ENCODE data around the gene ZFP37.
A peak's percentile ranks its signal among the peaks of the same experiment; 100 is the strongest.
"Not testable (repeated sequence)": the region's sequence is repeated elsewhere in the genome, so short reads cannot be mapped to it uniquely, and the experiment has no call there.

The ZFP37 gene

DNA sequence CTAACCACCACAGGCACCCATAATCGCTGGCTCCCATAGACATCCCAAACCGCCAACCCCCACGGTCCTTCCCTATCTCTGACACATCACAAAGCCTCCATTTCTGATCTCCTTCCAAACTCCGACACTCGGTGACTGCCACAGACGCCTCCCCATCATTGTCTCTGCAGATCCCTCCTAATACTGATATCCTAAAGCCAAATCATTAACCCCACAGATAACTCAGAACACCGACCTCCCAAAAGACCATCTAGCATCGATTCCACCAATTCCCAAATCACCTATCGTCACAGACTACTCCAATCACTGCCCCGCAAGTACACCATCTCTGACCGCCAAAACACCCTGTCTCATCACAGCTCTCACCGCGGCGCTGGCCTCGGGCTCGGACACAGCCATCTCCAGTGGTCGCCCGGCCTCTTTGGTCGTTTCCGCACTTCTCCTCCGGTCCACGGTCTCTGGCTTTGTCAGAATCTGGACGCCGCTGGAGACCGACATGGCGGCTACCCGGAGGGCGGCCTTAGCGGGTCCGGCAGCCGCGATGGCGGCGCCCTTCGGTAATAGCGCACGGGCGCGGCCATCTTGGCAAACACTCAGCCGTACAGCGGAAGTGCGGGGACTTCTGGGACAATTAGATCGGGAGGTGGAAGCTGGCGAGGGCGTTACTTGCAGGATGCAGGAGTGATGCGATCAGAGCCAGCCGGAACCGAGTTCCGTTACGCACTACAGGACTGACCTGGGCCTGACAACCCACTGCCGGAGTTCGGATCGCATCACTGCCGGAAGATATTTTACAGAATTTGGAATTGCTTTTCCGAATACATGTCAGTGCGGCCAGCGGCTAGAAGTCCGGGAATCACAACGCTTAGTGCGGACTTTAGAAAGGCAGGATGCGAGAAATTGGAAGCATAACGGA, at the start of gene ZFP37:
ZFP37 (minus strand) TSS at position 534 of the 916 bp plus-strand sequence; CDS start at position 498, 36 bp downstream.
- peak; percentile 46 for DNase-seq (ENCODE audit: low read depth)

DNA sequence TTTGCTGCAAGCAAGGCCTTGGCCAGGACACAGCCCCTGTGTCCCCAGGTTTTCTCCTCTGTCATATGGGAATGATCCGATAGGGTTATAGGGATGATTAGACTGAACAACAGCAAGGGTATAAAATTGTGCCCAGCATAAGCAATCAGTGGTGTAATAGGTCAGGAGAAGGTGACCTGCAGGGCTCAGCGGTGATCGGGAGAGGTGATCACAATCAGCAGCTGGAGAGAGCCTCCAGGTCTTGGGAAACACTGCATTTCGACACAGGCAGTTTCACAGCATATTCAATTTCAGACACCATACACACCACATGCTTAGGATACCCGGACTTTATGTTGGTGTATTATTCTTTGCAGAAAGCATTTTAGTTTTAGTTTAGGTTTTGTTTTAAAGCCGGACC, 48.8 kb upstream of the ZFP37 start:
- not testable (repeated sequence) for DNase-seq (ENCODE audit: low read depth)

DNA sequence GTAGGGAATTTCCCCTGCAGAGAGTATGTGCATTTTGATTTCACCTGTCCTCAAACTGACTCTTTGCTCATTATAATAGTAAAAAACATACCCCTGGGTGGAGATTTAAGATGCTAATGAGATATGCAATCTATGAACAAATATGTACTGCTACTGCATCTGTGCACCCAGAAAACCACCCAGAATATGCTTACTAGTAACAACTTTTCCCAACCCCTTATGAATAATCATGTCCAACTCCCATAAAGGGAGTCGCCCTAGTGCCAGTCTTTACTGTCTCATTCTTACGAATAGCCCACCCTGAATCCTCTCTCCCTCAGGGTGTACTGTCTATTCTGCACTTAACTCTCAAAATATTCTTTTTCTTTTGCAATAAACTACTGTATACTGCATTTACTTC, 39.0 kb upstream of the ZFP37 start:
- no peak for DNase-seq (ENCODE audit: low read depth)

DNA sequence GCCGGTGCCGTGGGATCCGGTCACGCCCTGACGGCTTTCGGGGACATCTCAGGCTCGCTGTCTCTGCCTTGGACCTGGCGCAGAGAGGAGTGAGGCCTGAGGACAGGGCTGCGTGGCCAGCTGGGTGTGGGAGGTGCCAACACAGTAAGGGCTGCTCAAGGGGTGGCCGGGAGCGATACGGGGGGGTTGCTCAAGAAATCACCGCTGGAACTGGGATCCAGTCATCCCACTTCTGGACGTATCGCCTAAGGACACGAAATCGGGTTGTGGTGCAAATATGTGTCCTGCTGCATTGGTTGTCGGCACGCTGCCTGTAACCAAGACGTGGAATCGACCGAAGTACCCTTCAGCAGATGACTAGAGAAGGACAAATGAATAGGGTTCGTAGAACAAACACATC, 33.4 kb upstream of the ZFP37 start:
- not testable (repeated sequence) for DNase-seq (ENCODE audit: low read depth)

DNA sequence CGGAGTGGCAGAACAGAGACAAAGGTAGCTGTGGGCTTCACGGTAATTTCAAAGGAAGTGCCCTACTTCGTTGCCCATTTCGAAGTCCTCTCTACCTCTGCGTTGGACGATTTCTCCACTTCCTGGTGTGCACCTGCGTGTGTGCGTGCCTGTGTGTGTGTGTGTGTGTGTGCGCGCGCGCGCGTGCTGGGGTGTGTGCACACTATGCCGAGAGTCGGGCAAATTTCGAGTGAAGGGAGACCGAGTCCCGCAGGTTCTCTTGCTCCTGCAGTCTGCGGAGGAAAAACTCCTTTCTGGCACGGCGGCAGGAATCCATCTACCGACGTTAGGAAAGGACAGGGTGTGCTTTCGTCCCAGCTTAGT, 32.6 kb upstream of the ZFP37 start:
- DNase-seq (ENCODE audit: low read depth), result not testable (repeated sequence)

DNA sequence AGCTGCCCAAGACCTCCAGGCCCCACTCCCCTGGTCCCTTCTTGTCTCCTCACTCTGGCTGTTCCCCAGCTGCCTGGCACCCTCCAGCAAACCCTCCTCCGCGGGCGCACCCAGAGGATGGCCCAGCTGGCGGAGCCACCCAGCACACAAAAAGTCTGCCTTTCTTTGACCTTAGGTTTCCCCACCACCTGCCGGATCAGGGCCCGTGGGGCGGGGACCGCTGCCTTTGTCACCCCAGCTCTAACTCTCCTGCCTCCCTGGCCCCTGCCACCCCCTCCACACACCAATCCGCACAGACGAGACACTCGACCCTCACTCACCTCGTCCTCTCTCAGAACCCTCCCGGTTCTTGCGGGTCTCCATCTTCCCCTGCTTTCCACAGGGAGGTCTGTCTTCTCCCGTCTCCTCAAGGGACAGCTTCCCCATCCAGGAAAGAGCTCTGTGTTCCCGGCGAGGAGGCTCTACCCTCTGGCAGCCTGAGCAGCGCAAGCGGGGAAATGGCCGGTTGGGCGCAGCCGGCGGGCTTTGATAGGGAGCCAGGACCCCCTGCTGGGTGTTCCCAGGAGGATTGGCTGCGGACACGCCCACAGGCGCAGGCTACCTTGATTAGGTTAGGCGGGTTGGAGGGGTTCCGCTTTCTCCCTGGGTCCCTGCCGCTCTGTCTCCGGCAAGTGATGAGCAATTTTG, 32.1 kb upstream of the ZFP37 start:
- DNase-seq (ENCODE audit: low read depth), result not testable (repeated sequence)

DNA sequence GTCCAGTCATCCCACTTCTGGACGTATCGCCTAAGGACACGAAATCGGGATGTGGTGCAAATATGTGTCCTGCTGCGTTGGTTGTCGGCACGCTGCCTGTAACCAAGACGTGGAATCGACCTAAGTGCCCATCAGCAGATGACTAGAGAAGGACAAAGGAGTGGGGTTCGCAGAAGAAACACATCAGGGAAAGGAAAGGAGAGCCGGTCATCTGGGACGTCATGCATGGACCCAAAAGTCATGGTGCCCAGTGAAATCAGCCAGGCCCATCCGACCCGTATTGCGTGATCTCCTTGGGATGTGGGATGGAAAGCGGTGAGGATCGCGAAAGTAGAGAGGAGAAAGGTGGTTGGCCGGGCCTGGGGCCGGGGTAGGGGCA, 6.4 kb upstream of the ZFP37 start:
- not testable (repeated sequence) for DNase-seq (ENCODE audit: low read depth)

DNA sequence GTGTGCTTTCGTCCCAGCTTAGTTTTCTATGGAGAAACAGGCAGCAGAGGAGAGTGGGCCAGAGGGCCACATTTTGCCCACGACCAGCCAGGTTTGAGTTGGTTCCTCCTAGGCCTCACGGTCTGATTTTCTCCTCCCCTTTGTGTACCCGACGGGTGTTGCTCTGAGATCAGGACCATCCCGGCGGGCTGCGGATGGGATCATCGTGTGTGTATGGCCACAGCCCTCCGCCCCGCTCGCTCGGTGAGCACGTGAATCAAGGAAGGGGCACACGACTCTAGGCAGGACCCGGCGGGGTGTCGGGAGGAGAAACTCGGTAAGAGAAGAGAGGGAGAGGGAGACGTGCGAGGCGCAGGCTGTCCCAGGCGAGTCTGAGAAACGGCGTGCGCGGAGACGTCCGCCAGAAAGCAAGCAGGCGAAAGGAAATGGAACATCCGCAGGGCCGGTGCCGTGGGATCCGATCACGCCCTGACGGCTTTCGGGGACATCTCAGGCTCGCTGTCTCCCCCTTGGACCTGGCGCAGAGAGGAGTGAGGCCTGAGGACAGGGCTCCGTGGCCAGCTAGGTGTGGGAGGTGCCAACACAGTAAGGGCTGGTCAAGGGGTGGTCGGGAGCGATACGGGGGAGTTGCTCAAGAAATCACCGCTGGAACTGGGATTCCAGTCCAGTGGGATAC, 5.9 kb upstream of the ZFP37 start:
- not testable (repeated sequence) for DNase-seq (ENCODE audit: low read depth)

DNA sequence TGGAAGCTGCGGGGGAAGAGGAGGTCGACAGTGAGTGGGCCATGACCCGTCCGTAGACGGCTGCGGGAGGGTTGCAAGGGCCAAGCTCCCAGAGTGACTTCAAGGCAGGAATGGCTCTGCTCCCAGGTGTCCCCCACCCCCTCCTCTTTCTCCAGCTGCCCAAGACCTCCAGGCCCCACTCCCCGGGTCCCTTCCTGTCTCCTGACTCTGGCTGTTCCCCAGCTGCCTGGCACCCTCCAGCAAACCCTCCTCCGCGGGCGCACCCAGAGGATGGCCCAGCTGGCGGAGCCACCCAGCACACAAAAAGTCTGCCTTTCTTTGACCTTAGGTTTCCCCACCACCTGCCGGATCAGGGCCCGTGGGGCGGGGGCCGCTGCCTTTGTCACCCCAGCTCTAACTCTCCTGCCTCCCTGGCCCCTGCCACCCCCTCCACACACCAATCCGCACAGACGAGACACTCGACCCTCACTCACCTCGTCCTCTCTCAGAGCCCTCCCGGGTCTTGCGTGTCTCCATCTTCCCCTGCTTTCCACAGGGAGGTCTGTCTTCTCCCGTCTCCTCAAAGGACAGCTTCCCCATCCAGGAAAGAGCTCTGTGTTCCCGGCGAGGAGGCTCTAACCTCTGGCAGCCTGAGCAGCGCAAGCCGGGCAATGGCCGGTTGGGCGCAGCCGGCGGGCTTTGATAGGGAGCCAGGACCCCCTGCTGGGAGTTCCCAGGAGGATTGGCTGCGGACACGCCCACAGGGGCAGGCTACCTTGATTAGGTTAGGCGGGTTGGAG, 4.7 kb upstream of the ZFP37 start:
- DNase-seq (ENCODE audit: low read depth), result not testable (repeated sequence)

DNA sequence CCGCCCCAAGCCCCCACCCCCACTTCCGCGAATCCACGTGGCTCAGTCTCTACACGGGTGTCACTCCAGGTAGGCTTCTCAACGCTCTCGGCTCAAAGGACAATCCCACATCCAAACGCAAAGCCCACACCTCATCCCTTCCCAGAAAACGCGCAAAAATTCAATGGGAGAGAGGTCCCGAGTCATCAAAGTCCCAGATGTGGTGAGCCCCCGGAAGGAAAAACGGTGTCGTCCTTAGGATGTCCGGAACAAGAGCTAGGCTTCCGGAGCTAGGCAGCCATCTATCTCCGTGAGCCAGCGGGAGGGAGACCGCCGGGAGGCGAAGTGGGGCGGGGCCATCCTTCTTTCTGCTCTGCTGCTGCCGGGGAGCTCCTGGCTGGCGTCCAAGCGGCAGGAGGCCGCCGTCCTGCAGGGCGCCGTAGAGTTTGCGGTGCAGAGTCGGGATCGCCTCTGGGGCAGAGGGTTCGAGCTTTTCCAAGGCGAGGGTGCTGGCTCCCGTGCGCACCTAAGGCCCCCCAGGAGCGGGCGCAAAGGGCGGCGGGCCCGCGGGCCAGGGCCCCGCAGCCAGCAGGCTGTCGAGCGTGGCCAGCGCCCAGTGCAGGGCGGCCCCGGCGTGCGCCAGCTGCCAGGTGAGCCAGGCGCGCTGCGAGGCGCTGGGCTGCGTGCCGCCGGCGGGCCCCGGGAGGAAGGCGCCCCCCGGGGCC, 3.2 kb upstream of the ZFP37 start:
- not testable (repeated sequence) for DNase-seq (ENCODE audit: low read depth)

DNA sequence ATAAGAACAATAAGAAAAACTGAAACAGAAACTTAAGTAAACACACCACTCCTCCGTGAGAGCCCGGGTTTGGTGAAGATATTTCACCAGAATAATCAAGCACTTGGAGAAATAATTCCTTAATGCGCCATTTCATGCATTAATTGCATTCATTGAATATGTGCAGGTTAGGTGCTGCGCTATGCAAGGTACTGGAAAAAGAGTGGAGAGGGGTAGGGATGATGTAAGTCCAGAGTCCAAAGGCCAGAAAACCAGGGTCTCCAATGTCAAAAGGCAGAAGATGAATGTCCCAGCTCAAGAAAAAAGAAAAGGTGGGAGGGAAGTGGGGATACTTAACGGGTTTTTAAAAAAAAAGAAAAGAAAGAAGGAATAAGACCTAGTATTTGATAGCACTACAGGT, 669 bp upstream of the ZFP37 start:
- no peak for DNase-seq (ENCODE audit: low read depth)

DNA sequence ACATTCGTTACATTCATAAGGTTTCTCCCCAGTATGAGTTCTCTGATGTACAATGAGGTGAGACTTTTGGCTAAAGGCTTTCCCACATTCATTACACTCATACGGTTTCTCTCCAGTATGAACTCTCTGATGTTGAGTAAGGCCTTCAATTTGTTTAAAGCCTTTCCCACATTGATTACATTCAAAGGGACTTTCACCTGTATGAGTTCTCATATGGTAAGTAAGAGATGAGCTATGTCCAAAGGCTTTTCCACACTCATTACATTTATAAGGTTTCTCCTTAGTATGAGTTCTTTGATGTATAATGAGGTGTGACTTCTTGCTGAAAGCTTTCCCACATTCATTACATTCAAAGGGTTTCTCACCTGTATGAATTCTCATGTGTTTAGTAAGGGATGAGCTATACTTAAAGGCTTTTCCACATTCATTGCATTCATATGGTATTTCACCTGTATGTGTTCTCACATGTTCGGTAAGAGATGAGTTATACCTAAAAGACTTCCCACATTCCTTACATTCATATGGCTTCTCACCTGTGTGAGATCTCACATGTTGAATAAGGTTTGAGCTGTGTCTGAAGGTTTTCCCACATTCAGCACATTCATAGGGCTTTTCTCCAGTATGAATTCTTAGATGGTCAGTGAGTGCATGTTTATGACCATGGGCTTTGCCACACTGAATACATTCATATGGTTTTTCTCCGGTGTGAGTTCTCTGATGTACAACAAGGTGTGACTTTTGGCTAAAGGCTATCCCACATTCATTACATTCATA, 13.5 kb downstream of the ZFP37 start:
- no peak for DNase-seq (ENCODE audit: low read depth)

DNA sequence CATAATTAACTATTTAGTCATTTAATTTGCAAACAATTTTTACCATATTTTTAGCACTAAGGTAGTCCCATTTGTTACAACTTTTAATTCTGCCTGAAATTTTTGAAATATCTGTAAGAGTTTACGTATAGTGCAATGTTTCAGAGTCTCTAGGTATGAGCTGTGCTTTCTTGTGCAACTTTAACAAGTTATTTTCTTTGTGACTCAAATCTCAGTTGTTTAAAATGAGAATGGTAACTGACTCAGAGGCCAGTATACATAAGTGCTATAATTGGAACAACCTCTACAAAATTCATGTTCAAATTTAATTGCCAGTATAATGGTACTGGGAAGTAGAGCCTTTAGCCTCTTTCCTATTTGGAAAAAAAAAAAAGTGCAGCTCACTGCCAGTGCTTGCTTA, 30.3 kb downstream of the ZFP37 start:
- DNase-seq (ENCODE audit: low read depth), result no peak

DNA sequence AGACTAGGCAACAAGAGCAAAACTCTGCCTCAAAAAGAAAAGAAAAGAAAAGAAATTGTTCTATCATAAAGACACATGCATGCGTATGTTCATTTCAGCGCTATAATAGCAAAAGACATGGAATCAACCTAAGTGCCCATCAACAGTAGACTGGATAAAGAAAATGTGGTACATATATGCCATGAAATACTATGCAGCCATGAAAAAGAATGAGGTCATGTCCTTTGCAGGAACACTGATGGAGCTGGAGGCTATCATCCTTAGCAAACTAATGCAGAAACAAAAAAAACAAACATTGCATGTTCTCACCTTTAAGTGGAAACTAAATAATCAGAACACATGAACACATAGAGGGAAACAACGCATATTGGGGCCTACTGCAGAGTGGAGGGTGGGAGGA, 38.3 kb downstream of the ZFP37 start:
- no peak for DNase-seq (ENCODE audit: low read depth)

DNA sequence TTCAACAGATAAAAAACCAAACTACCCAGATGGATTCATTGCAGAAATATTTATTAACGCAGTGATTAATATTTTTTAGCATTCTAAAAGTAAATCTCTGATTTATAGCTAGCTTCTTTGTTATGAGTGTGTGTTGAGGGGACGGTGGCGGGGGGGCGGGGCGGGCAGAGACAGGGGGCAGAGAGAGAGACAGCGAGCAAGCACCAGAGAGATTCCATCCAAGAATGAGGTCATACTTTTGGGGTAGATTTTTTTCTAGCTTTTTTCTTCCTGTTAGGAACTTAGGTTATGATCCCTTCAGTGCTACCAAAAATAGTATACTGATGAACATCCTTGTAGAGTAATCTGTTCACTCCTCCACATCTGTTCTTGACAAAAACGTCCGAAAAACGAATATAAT, 44.0 kb downstream of the ZFP37 start:
- DNase-seq (ENCODE audit: low read depth), result no peak

DNA sequence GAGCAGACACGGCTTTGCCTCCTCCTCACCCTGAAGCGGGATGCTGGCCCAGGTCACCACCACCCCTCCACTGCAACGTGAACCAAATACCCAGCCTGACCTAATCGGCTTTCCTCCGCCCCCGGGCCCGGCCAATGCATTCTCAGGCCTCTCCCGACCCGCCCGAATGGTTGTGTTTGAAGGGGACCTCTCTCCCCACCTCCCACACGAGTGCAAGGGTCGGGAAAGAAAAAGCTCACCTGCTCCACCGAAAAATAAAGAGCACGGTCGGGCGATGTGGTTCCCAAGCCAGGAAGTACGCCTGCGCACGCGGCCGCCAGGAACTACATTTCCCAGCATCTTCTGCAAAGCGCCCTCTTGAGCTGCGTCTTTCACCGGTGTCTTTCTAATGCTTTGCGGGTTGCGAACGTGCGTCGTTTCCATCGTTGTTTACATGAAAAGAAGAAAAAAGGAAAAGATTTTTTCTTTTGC, 44.6 kb downstream of the ZFP37 start, which contains the start of gene ZNF883:
ZNF883 (minus strand) TSS at position 282 of the 471 bp plus-strand sequence.
- peak; percentile 0 for DNase-seq (ENCODE audit: low read depth)

DNA sequence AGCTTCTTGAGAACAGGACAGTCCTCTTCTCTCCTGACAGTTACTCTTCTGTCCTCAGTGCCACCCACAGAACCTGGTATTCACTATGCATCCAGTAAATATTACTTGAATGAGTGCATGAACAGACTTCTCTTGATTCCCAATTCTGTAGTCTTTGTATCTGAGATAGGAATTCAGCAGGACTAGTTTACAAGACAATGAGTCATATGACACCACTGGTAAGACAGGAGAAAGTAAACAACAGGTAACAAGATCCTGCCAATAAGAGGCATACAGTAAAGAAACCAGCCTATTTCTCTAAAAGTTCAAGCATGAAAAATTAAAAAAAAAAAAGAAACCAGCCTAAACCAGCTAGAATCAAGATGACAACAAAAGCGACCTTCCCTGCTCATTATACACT, 50.7 kb downstream of the ZFP37 start:
- DNase-seq (ENCODE audit: low read depth), result no peak

DNA sequence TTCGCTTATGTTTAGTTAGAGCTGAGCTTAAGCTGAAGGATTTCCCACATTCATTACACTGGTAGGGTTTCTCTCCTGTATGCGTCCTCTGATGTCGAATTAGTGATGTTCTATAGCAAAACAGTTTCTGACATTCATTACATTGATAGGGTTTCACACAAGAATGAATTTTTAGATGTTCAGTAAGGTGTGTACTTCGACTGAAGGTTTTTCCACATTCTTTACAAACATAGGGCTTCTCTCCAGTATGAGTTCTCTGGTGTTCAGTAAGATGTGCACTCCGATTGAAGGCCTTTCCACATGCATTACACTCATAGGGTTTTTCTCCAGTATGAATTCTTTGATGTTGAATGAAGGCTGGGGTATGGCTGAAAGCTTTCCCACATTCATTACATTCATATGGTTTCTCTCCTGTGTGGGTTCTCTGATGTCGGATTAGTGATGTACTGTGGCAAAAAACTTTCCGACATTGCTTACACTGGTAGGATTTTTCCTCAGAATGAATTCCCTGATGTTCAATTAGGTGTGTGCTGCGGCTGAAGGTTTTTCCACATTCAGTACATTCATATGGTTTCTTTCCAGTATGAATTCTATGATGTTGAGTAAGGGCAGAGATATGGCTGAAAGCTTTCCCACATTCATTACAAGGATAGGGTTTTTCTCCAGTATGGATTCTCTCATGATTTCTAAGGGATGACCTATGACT, 59.1 kb downstream of the ZFP37 start:
- no peak for DNase-seq (ENCODE audit: low read depth)
